Suprapubic skin (tissue), 4 donors: ENCODE measurements around the gene C1orf35.

ENCODE experiments used
- CTCF ChIP-seq, 2 donors: fragments of 200-600 bp in 1 of 2; fragments of 450-650 bp in 1 of 2; sonication (generic) in 1 of 2; IDR thresholded peaks; one replicate each; pipeline ENCODE4 v1.5.1; 2016 to 2019; ENCODE audit warnings: antibody characterized with exemption in 2 of 2, mild to moderate bottlenecking in 1 of 2, moderate library complexity in 1 of 2
- POLR2A ChIP-seq, 2 donors: fragments of 450-650 bp; IDR thresholded peaks; one replicate each; pipeline ENCODE4 v1.6.1; 2017; ENCODE audit warnings: antibody characterized with exemption in 2 of 2, mild to moderate bottlenecking in 2 of 2, moderate library complexity in 2 of 2
- POLR2AphosphoS5 ChIP-seq, 3 donors: sonication (generic); formaldehyde crosslinking; IDR thresholded peaks; one replicate each; pipeline ENCODE4 v1.6.1; 2017; ENCODE audit warnings: antibody characterized with exemption in 3 of 3

GRCh38 chr1:228085287-228085951 lies 17.7 kb downstream of the C1orf35 start:
- no peak for TF ChIP-seq POLR2A (IDR thresholded peaks at IDR 0.05)
- TF ChIP-seq CTCF (IDR thresholded peaks at IDR 0.05), result no peak
- no peak for TF ChIP-seq POLR2AphosphoS5 (IDR thresholded peaks at IDR 0.05)
